OCI-LY7 (cell line): Measurements from ENCODE around the gene PTPRF.

Experiments
- CTCF ChIP-seq: fragments of 200-600 bp; sonication (generic); conservative IDR thresholded peaks from 2 replicates; pipeline ENCODE4 v1.5.1; 2014; ENCODE audit warnings: mild to moderate bottlenecking, antibody characterized with exemption, low read length, moderate library complexity, mixed read lengths
- EZH2phosphoT487 ChIP-seq: fragments of 200-600 bp; sonication (generic); IDR thresholded peaks from 2 replicates; pipeline ENCODE4 v1.6.1; 2018; ENCODE audit warnings: low read depth, borderline replicate concordance, mild to moderate bottlenecking, mixed run types, antibody characterized with exemption, low read length, moderate library complexity, mixed read lengths

GRCh38 chr1:43509007-43509739 is 21.5 kb upstream of the PTPRF start:
- TF ChIP-seq CTCF (no peak), EZH2phosphoT487 (no peak)
